Uterus (tissue), 4 donors: ENCODE data around the gene FAM241A. TPM values are rescaled to one million over a fixed set of nuclear protein-coding genes. Genes with fewer than 3 reads are reported as not detected.
A peak's percentile ranks its signal among the peaks of the same experiment; 100 is the strongest.
"Not testable (repeated sequence)": the region's sequence is repeated elsewhere in the genome, so short reads cannot be mapped to it uniquely, and the experiment has no call there.

Experiments used
- DNase-seq, 2 donors: peaks; one replicate each; pipeline ENCODE4 v3.0.0-alpha.2; 2019 to 2020
- H3K27ac ChIP-seq, 2 donors: fragments of 200-600 bp; sonication (generic); 1 replicate in 1 of 2; 2 replicates in 1 of 2; pipeline ENCODE4 v1.5.1; 2016 to 2018
- H3K27me3 ChIP-seq, 2 donors: fragments of 200-600 bp; sonication (generic); one replicate each; pipeline ENCODE4 v1.5.1; 2018 to 2019; ENCODE audit warnings: control low read depth in 1 of 2
- H3K36me3 ChIP-seq, 2 donors: fragments of 200-600 bp; sonication (generic); one replicate each; pipeline ENCODE4 v1.5.1; 2019; ENCODE audit warnings: control low read depth in 1 of 2
- H3K4me1 ChIP-seq, 2 donors: fragments of 200-600 bp; sonication (generic); one replicate each; pipeline ENCODE4 v1.5.1; 2018 to 2019; ENCODE audit warnings: control low read depth in 1 of 2
- H3K4me3 ChIP-seq, 2 donors: fragments of 200-600 bp; sonication (generic); 1 replicate in 1 of 2; 2 replicates in 1 of 2; pipeline ENCODE4 v1.5.1; 2018 to 2019; ENCODE audit warnings: mild to moderate bottlenecking in 1 of 2
- H3K9me3 ChIP-seq, 2 donors: fragments of 200-600 bp; sonication (generic); one replicate each; pipeline ENCODE4 v1.5.1; 2019; ENCODE audit warnings: control low read depth in 1 of 2
- CTCF ChIP-seq, 4 experiments: fragments of 200-600 bp in 2 of 4; fragments of 450-650 bp in 2 of 4; sonication (generic) in 2 of 4; IDR thresholded peaks; one replicate each; pipeline ENCODE4 v1.5.1; 2016 to 2019; ENCODE audit warnings: antibody characterized with exemption in 4 of 4, mild to moderate bottlenecking in 2 of 4, moderate library complexity in 1 of 4
- POLR2A ChIP-seq, 2 donors: fragments of 450-650 bp; IDR thresholded peaks; one replicate each; pipeline ENCODE4 v1.6.1; 2016; ENCODE audit warnings: antibody characterized with exemption in 2 of 2, mild to moderate bottlenecking in 1 of 2, moderate library complexity in 1 of 2
- intact Hi-C: fragments of 100-400 bp; cut with DNase I; formaldehyde crosslinking; loops from one replicate; pipeline ENCODE4 v1.15.1; 2023; ENCODE audit warnings: low total_unique reads
- total RNA-seq, 4 donors: library from RNA; depleted of rRNA in 3 of 4; stranded (reverse); fragments of >200 nt in 3 of 4; gene quantifications; one replicate each; pipeline versions ENCODE4 v1.1.0 to v1.2.4, GENCODE V29; 2014 to 2023
- donor health status: DM: yes; HTN: yes; CAD: no.

The FAM241A gene
- total RNA-seq, 4 donors from 2014 or later: 2.3 to 8.5 (median 3.5) TPM

DNA sequence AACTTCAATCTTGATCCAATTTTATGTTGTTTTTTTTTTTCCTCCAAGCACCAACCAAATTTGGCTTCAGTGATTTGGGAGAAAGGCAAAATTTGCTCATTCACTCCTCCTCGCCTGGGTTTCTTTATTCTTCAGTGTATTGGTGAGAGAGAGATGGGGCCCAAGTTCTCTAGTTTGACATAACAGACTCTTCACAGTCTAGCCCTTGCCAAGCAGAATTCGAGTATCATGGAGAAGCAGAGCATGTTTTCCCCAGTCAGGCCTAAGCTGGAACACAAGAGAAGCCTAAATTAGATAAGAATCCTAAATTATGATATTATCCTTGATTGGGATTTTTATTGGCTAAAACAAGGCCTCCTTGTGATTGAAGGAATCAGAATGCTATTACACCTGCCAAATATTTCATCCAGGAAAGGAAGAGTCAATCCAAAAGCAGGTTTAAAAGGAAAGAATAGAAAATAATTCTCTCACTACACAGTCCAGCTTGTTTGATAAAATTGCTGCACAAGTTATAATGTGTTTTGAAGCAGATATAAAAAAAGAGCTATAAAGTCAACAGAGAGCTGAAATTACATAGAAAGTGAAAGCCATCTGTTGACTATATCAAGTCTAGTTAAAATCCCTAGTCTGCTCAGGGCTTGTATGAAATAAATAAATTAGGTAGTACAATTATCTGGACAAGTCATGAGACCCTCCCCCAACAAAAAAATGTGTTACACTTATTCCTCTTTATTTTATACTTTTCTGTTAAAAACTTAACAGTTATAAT, 39.9 kb upstream of the FAM241A start:
- H3K36me3 ChIP-seq: no peaks in the 10 kb centered on the region
- H3K4me1 ChIP-seq: no peaks in the 10 kb centered on the region
- H3K9me3 ChIP-seq: no peaks in the 10 kb centered on the region
- DNase-seq: no peak
- TF ChIP-seq POLR2A (IDR thresholded peaks at IDR 0.05) (no peak), CTCF (IDR thresholded peaks at IDR 0.05) (no peak)
- H3K27me3 ChIP-seq: no peaks in the 10 kb centered on the region
- H3K4me3 ChIP-seq: no peak overlapping the region
- H3K27ac ChIP-seq: no peak overlapping the region
- intact Hi-C loops: loop anchor here (10.0 kb wide), 1 partner anchor 129 kb away; the partner anchor contains the start of gene AP1AR

DNA sequence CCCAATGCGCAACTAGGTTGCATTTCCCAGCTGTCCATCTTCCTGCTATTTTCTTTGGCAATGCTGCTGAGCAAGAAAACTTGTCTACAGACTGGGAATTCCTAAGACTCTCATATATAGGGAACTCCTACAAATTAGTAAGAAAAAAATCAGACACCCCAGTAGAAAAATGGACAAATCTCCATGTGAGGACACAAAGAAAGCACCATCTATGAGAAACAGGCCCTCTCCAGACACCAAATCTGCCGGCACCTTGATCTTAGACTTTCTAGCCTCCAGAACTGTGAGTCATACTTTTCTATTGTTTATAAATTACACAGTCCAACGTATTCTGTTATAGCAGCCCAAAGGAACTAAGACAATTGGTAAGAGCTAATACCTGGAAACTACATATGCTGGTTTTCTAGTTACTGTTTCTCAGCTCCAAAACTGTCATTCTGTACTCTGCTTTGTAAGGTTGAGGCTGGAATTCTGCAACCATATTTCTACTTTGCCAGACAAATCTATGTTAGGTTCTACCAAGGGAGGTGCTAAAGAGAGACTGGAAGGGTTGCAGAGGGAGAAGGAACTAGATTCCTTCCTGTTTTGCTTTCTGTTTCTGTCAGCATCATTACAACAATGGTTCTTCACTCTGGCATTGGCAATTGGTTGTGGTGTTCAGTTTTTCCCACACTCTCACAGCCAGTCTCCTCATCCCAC, 35.7 kb upstream of the FAM241A start:
- no peak for DNase-seq
- no peaks in the 10 kb centered on the region for H3K9me3 ChIP-seq
- intact Hi-C loops: loop anchor here (10.0 kb wide), 1 partner anchor 125 kb away; the partner anchor contains the start of gene AP1AR
- H3K4me1 ChIP-seq: no peaks in the 10 kb centered on the region
- H3K36me3 ChIP-seq: no peaks in the 10 kb centered on the region
- no peaks in the 10 kb centered on the region for H3K27me3 ChIP-seq
- TF ChIP-seq POLR2A (IDR thresholded peaks at IDR 0.05) (no peak), CTCF (IDR thresholded peaks at IDR 0.05) (no peak)
- H3K27ac ChIP-seq: peak overlapping the region; percentile 24 to 46
- H3K4me3 ChIP-seq: no peak overlapping the region

GRCh38 chr4:112110059-112110425, 35.2 kb upstream of the FAM241A start:
- intact Hi-C loops: no loop called here
- H3K27me3 ChIP-seq: no peaks in the 10 kb centered on the region
- H3K36me3 ChIP-seq: no peaks in the 10 kb centered on the region
- H3K9me3 ChIP-seq: no peaks in the 10 kb centered on the region
- no peak overlapping the region for H3K4me3 ChIP-seq
- peak overlapping the region; percentile 24 to 46 for H3K27ac ChIP-seq
- TF ChIP-seq CTCF (IDR thresholded peaks at IDR 0.05): no peak
- TF ChIP-seq POLR2A (IDR thresholded peaks at IDR 0.05): no peak
- no peaks in the 10 kb centered on the region for H3K4me1 ChIP-seq
- DNase-seq: no peak

GRCh38 chr4:112111306-112111705, 33.9 kb upstream of the FAM241A start:
- no peaks in the 10 kb centered on the region for H3K4me1 ChIP-seq
- no peaks in the 10 kb centered on the region for H3K27me3 ChIP-seq
- intact Hi-C loops: no loop called here
- no peak overlapping the region for H3K4me3 ChIP-seq
- no peaks in the 10 kb centered on the region for H3K9me3 ChIP-seq
- no peaks in the 10 kb centered on the region for H3K36me3 ChIP-seq
- DNase-seq: no peak
- H3K27ac ChIP-seq: no peak overlapping the region
- TF ChIP-seq CTCF (IDR thresholded peaks at IDR 0.05) (no peak), POLR2A (IDR thresholded peaks at IDR 0.05) (no peak)

DNA sequence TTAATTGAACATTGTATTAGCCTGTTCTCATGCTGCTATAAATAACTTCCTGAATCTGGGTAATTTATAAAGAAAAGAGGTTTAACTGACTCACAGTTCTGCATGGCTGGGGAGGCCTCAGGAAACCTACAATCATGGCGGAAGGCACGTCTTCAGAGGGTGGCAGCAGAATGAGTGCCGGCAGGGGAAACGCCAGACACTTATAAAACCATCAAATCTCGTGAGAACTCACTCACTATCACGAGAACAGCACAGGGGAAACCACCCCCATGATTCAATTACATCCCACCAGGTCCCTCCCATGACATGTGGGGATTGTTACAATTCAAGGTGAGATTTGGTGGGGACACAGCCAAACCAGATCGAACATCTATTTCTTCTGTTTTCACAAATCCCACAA, 33.2 kb upstream of the FAM241A start:
- H3K36me3 ChIP-seq, H3K27me3 ChIP-seq, DNase-seq, intact Hi-C loops, H3K4me1 ChIP-seq, H3K27ac ChIP-seq, H3K9me3 ChIP-seq, H3K4me3 ChIP-seq: not testable (repeated sequence)
